ENCODE results near the gene NPHP4.

GRCh38 chr1:5936126-5936525 lies 56.1 kb downstream of the NPHP4 start:
- TF ChIP-seq CTCF (conservative IDR thresholded peaks at IDR 0.05; ENCODE audit: low read depth, low read length) (no peak), EZH2 (IDR thresholded peaks at IDR 0.05; ENCODE audit: low read length, unreplicated experiment) (no peak)
